CD4-positive, alpha-beta T cell treated with Interferon gamma for 1 hour (primary cell): ENCODE measurements around the gene DSCAML1.

Experiments
- DNase-seq: peaks from one replicate; pipeline ENCODE4 v3.0.0-alpha.2; 2020

DSCAML1 gene

GRCh38 chr11:117796872-117797529 lies at the start of gene DSCAML1:
DSCAML1 (minus strand) TSS chr11:117797216; CDS start chr11:117797079, 137 bp downstream.
- no peak for DNase-seq

- DNase-seq, result peak; percentile 68
Observed at GRCh38 chr11:117843666-117844484, 46.9 kb upstream of the DSCAML1 start.

- peak; percentile 63 for DNase-seq
Observed at GRCh38 chr11:117842131-117842941, 45.3 kb upstream of the DSCAML1 start.

GRCh38 chr11:117841551-117842031 lies 44.6 kb upstream of the DSCAML1 start:
- DNase-seq, result no peak

GRCh38 chr11:117840881-117841550 lies 44.0 kb upstream of the DSCAML1 start:
- DNase-seq, result no peak

GRCh38 chr11:117839936-117840813 lies 43.2 kb upstream of the DSCAML1 start:
- DNase-seq, result no peak

GRCh38 chr11:117839380-117839881 lies 42.4 kb upstream of the DSCAML1 start:
- DNase-seq, result no peak

GRCh38 chr11:117838901-117839300 lies 41.9 kb upstream of the DSCAML1 start:
- no peak for DNase-seq

GRCh38 chr11:117837791-117838190 lies 40.8 kb upstream of the DSCAML1 start:
- DNase-seq, result no peak

GRCh38 chr11:117837070-117837776 lies 40.2 kb upstream of the DSCAML1 start:
- no peak for DNase-seq

GRCh38 chr11:117836077-117836960 lies 39.3 kb upstream of the DSCAML1 start:
- DNase-seq, result peak; percentile 29

GRCh38 chr11:117835576-117835975 lies 38.6 kb upstream of the DSCAML1 start:
- no peak for DNase-seq

- no peak for DNase-seq
Observed at GRCh38 chr11:117834838-117835443, 37.9 kb upstream of the DSCAML1 start.

- DNase-seq, result no peak
Observed at GRCh38 chr11:117834068-117834810, 37.2 kb upstream of the DSCAML1 start.

GRCh38 chr11:117833401-117833891 lies 36.4 kb upstream of the DSCAML1 start:
- no peak for DNase-seq

- no peak for DNase-seq
Observed at GRCh38 chr11:117832511-117832910, 35.5 kb upstream of the DSCAML1 start.

GRCh38 chr11:117831661-117832415 lies 34.8 kb upstream of the DSCAML1 start:
- DNase-seq, result no peak
